OCI-LY3 (cell line): ENCODE results near the gene CXXC5.

Experiments used
- H2AFZ ChIP-seq: fragments of 200-600, 300-600 bp; shearing (Covaris generic); 2 replicates; pipeline ENCODE4 v1.6.0; 2014; ENCODE audit warnings: antibody characterized with exemption, low read depth, low read length
- H3K27ac ChIP-seq: fragments of 200-600, 300-600 bp; sonication (generic); 2 replicates; pipeline ENCODE4 v1.5.1; 2014; ENCODE audit warnings: mild to moderate bottlenecking, low read length, moderate library complexity, mixed read lengths
- H3K27me3 ChIP-seq: fragments of 200-600, 300-600 bp; sonication (generic); 2 replicates; pipeline ENCODE4 v1.6.1; 2014; ENCODE audit warnings: low read depth, low read length, mixed read lengths
- H3K36me3 ChIP-seq: fragments of 200-600, 300-600 bp; sonication (generic); replicated peaks from 2 replicates; pipeline ENCODE3; 2014; ENCODE audit warnings: low read depth, low read length, mixed read lengths
- H3K4me1 ChIP-seq: fragments of 300-600, 200-600 bp; sonication (generic); 2 replicates; pipeline ENCODE4 v1.6.1; 2014; ENCODE audit warnings: low read length, mixed read lengths
- H3K4me2 ChIP-seq: fragments of 200-600, 300-600 bp; sonication (generic); 2 replicates; pipeline ENCODE4 v1.6.1; 2014; ENCODE audit warnings: low read length, mixed read lengths
- H3K4me3 ChIP-seq: fragments of 300-600, 200-600 bp; sonication (generic); 2 replicates; pipeline ENCODE4 v1.5.1; 2014; ENCODE audit warnings: antibody characterized with exemption, mild to moderate bottlenecking, low read length, moderate library complexity
- H3K79me2 ChIP-seq: fragments of 300-600, 200-600 bp; shearing (Covaris generic); 2 replicates; pipeline ENCODE4 v1.6.1; 2014; ENCODE audit warnings: mild to moderate bottlenecking, low read length, mixed read lengths
- H3K9ac ChIP-seq: fragments of 300-600, 200-600 bp; shearing (Covaris generic); 2 replicates; pipeline ENCODE4 v1.6.0; 2014; ENCODE audit warnings: mild to moderate bottlenecking, low read length, moderate library complexity
- H3K9me3 ChIP-seq: fragments of 200-600, 300-600 bp; shearing (Covaris generic); 2 replicates; pipeline ENCODE4 v1.6.1; 2014; ENCODE audit warnings: low read length, mixed read lengths; ENCODE audit not compliant: insufficient read depth
- H4K20me1 ChIP-seq: fragments of 200-600, 300-600 bp; sonication (generic); 2 replicates; pipeline ENCODE4 v1.6.1; 2016; ENCODE audit warnings: low read length, mixed read lengths; ENCODE audit not compliant: insufficient read depth
- EZH2phosphoT487 ChIP-seq: fragments of 200-600 bp; shearing (Covaris generic); IDR thresholded peaks from 2 replicates; pipeline ENCODE4 v1.6.1; 2018; ENCODE audit warnings: antibody characterized with exemption, mixed run types, low read depth
- TF ChIP-seq, protein P1 (sequence below): fragments of 200-600, 300-600 bp; sonication (generic); IDR thresholded peaks from 2 replicates; pipeline ENCODE4 v1.5.1; 2014; ENCODE audit warnings: antibody characterized with exemption, low read length, low read depth

CXXC5 gene

DNA sequence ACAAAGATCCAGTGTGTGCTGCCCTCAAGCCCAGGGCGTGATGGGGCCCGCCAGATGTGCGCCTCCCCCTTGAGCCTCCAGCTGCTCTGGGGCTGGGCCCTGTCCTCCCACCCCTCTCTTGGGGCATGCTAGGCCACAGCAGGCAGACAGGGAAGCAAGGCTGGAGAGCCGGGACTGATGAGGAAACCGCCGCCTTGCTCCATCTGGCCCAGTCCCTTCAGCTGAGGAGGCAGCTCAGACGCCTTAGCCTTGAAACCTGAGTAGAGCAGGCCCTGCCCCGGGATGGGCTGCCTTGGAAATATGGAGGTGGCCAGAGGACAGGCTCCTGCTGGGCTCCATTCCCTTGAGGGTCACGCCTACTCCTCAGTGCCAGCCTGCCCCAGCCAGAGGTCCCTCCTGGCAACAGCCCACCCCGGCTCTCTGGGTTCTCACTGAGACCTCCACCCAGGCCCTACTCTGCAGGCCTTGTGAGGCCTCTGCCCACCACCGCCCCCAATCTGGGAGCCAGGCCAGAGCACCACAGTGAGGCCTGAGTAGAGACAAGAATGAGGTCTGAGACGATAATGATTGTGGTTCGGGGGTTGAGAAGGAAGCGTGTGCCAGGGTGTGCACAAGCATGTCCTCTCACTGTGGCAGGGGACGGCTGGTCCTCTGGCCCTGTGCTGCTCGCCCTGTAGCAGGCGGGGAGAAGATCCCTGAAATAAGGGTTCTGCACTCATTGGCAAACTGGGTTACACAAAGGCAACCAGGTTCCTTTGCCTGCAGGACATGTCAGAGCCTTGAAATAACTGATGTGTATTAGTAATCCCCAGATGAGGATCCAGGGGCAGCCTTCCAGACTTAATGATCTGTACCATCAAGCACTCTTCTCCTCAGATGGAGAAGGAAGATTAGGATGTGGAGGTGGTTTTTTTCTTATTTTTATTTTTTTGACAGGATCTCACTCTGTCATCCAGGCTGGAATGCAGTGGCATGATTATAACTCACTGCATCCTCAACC lies 30.9 kb downstream of the CXXC5 start:
- TF ChIP-seq, protein P1, sequence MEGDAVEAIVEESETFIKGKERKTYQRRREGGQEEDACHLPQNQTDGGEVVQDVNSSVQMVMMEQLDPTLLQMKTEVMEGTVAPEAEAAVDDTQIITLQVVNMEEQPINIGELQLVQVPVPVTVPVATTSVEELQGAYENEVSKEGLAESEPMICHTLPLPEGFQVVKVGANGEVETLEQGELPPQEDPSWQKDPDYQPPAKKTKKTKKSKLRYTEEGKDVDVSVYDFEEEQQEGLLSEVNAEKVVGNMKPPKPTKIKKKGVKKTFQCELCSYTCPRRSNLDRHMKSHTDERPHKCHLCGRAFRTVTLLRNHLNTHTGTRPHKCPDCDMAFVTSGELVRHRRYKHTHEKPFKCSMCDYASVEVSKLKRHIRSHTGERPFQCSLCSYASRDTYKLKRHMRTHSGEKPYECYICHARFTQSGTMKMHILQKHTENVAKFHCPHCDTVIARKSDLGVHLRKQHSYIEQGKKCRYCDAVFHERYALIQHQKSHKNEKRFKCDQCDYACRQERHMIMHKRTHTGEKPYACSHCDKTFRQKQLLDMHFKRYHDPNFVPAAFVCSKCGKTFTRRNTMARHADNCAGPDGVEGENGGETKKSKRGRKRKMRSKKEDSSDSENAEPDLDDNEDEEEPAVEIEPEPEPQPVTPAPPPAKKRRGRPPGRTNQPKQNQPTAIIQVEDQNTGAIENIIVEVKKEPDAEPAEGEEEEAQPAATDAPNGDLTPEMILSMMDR: no peak
- TF ChIP-seq EZH2phosphoT487: no peak
- no peaks in the 10 kb centered on the region for H3K9me3 ChIP-seq
- no peak overlapping the region for H3K4me3 ChIP-seq
- H3K4me1 ChIP-seq: no peaks in the 10 kb centered on the region
- no peak overlapping the region for H3K9ac ChIP-seq
- no peaks in the 10 kb centered on the region for H3K27me3 ChIP-seq
- H3K4me2 ChIP-seq: no peak overlapping the region
- H3K79me2 ChIP-seq: peaks cover 30% of the 10 kb centered on the region
- no peak overlapping the region for H3K27ac ChIP-seq
- H2AFZ ChIP-seq: no peak overlapping the region
- H4K20me1 ChIP-seq: peaks cover 52% of the 10 kb centered on the region
- H3K36me3 ChIP-seq: peaks cover 8% of the 10 kb centered on the region

DNA sequence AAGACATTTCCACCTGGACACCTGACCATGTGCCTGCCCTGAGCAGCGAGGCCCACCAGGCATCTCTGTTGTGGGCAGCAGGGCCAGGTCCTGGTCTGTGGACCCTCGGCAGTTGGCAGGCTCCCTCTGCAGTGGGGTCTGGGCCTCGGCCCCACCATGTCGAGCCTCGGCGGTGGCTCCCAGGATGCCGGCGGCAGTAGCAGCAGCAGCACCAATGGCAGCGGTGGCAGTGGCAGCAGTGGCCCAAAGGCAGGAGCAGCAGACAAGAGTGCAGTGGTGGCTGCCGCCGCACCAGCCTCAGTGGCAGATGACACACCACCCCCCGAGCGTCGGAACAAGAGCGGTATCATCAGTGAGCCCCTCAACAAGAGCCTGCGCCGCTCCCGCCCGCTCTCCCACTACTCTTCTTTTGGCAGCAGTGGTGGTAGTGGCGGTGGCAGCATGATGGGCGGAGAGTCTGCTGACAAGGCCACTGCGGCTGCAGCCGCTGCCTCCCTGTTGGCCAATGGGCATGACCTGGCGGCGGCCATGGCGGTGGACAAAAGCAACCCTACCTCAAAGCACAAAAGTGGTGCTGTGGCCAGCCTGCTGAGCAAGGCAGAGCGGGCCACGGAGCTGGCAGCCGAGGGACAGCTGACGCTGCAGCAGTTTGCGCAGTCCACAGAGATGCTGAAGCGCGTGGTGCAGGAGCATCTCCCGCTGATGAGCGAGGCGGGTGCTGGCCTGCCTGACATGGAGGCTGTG lies 32.4 kb downstream of the CXXC5 start:
- Histone ChIP-seq H3K27me3 (no peaks in the 10 kb centered on the region), H2AFZ (no peak overlapping the region), H3K79me2 (peaks cover 17% of the 10 kb centered on the region), H4K20me1 (peaks cover 39% of the 10 kb centered on the region), H3K36me3 (peaks cover 8% of the 10 kb centered on the region), H3K4me2 (no peak overlapping the region), H3K27ac (no peak overlapping the region), H3K9ac (no peak overlapping the region), H3K4me1 (no peaks in the 10 kb centered on the region), H3K9me3 (no peaks in the 10 kb centered on the region), H3K4me3 (no peak overlapping the region)
- TF ChIP-seq EZH2phosphoT487: no peak
- TF ChIP-seq, protein P1: no peak

DNA sequence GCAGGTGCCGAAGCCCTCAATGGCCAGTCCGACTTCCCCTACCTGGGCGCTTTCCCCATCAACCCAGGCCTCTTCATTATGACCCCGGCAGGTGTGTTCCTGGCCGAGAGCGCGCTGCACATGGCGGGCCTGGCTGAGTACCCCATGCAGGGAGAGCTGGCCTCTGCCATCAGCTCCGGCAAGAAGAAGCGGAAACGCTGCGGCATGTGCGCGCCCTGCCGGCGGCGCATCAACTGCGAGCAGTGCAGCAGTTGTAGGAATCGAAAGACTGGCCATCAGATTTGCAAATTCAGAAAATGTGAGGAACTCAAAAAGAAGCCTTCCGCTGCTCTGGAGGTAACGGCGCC lies 32.9 kb downstream of the CXXC5 start:
- Histone ChIP-seq H3K27me3 (no peaks in the 10 kb centered on the region), H3K27ac (no peak overlapping the region), H3K9me3 (no peaks in the 10 kb centered on the region), H4K20me1 (peaks cover 36% of the 10 kb centered on the region), H3K4me1 (no peaks in the 10 kb centered on the region), H2AFZ (no peak overlapping the region), H3K79me2 (peaks cover 14% of the 10 kb centered on the region; the same call in 1 of the 2 replicates), H3K4me2 (no peak overlapping the region), H3K4me3 (no peak overlapping the region), H3K9ac (no peak overlapping the region), H3K36me3 (peaks cover 8% of the 10 kb centered on the region)
- TF ChIP-seq, protein P1: no peak
- no peak for TF ChIP-seq EZH2phosphoT487

DNA sequence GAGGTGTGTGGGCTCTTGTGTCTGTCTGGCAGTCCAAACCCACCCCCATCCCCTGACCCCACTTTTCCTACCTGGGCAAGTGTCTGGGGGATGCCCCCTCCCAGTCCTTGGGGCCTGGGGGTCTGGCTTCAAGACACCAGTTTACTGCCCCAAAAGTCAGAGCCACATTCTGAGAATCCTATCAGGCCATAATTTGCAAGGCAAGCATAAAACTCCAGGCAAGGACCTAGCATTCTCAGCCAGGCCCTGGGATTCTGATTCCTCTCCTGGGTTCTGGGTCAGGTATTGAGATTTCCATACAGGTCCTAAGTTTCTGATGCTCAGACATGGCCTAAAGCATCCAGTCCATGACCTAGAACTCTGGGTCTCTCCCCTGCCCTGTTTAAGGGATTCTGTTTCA lies 33.3 kb downstream of the CXXC5 start:
- no peak overlapping the region for H2AFZ ChIP-seq
- peaks cover 35% of the 10 kb centered on the region for H4K20me1 ChIP-seq
- H3K4me3 ChIP-seq: no peak overlapping the region
- H3K27ac ChIP-seq: no peak overlapping the region
- H3K9ac ChIP-seq: no peak overlapping the region
- H3K36me3 ChIP-seq: peaks cover 8% of the 10 kb centered on the region
- no peaks in the 10 kb centered on the region for H3K4me1 ChIP-seq
- H3K79me2 ChIP-seq: peaks cover 14% of the 10 kb centered on the region; the same call in 1 of the 2 replicates
- TF ChIP-seq EZH2phosphoT487: no peak
- no peaks in the 10 kb centered on the region for H3K27me3 ChIP-seq
- H3K9me3 ChIP-seq: no peaks in the 10 kb centered on the region
- no peak overlapping the region for H3K4me2 ChIP-seq
